T1000 (cell line): ENCODE measurements around the gene POLR3K.
"Not testable (repeated sequence)": the region's sequence is repeated elsewhere in the genome, so short reads cannot be mapped to it uniquely, and the experiment has no call there.

Experiments used
- DNase-seq: peaks from one replicate; lab custom pipeline; 2025; ENCODE audit warnings: mixed read lengths; lab: John Stamatoyannopoulos, UW

The POLR3K gene

GRCh38 chr16:63998-64913 is 10.8 kb upstream of the POLR3K start:
- DNase-seq = no peak

GRCh38 chr16:63466-63865 is 10.1 kb upstream of the POLR3K start:
- DNase-seq = no peak

GRCh38 chr16:62968-63391 is 9.6 kb upstream of the POLR3K start:
- DNase-seq = no peak

- DNase-seq = no peak
Observed at GRCh38 chr16:62283-62967, 9.0 kb upstream of the POLR3K start.

- no peak for DNase-seq
Observed at GRCh38 chr16:61879-62281, 8.5 kb upstream of the POLR3K start.

- DNase-seq = no peak
Observed at GRCh38 chr16:60929-61878, 7.8 kb upstream of the POLR3K start.

GRCh38 chr16:60166-60565 is 6.8 kb upstream of the POLR3K start:
- no peak for DNase-seq

- no peak for DNase-seq
Observed at GRCh38 chr16:59440-60059, 6.1 kb upstream of the POLR3K start.

GRCh38 chr16:58491-59439 is 5.4 kb upstream of the POLR3K start:
- DNase-seq = no peak

GRCh38 chr16:57711-58110 is 4.3 kb upstream of the POLR3K start:
- no peak for DNase-seq

- DNase-seq = no peak
Observed at GRCh38 chr16:56231-56927, 3.0 kb upstream of the POLR3K start.

GRCh38 chr16:55571-56136 is 2.2 kb upstream of the POLR3K start:
- DNase-seq = no peak

- DNase-seq = no peak
Observed at GRCh38 chr16:54237-54581, 801 bp upstream of the POLR3K start.

- no peak for DNase-seq
Observed at GRCh38 chr16:50769-51591, 2.4 kb downstream of the POLR3K start.

GRCh38 chr16:47234-47633 is 6.2 kb downstream of the POLR3K start:
- no peak for DNase-seq

- not testable (repeated sequence) for DNase-seq
Observed at GRCh38 chr16:46510-46909, 6.9 kb downstream of the POLR3K start.

- no peak for DNase-seq
Observed at GRCh38 chr16:45454-45853, 8.0 kb downstream of the POLR3K start.

- DNase-seq = no peak
Observed at GRCh38 chr16:44655-45054, 8.8 kb downstream of the POLR3K start.

GRCh38 chr16:43294-43693 is 10.1 kb downstream of the POLR3K start:
- no peak for DNase-seq
